Measurements from ENCODE around the gene CRADD.

Gene CRADD

DNA sequence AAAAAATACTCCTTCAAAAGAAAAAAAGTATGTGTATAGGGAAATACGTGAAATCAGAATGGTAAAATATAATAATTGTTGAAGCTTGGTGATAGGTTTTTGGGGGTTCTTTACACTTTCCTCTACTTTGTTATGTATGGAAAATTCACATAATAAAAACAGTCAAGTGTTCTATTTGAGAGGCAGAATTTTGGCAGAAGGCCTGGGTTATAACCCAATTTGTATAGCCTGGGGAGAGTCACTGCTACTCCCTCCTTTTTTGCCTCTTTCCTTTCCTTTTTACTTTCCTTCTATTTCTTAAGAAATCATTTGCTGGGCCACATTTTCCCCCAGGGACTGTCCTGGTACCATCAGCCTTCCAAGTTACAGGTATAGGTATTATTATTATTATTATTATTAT lies 105.7 kb downstream of the CRADD start:
- DNase-seq (ENCODE audit: insufficient read length) (no peak), FAIRE-seq (no peak)
- TF ChIP-seq POLR2AphosphoS5 (IDR thresholded peaks at IDR 0.05; ENCODE audit: low read depth, low read length), result no peak
- TF ChIP-seq TAF1 (IDR thresholded peaks at IDR 0.05; ENCODE audit: borderline replicate concordance, low read depth, low read length), result no peak
- TF ChIP-seq POLR2A (IDR thresholded peaks at IDR 0.05; ENCODE audit: low read depth, low read length), result no peak

DNA sequence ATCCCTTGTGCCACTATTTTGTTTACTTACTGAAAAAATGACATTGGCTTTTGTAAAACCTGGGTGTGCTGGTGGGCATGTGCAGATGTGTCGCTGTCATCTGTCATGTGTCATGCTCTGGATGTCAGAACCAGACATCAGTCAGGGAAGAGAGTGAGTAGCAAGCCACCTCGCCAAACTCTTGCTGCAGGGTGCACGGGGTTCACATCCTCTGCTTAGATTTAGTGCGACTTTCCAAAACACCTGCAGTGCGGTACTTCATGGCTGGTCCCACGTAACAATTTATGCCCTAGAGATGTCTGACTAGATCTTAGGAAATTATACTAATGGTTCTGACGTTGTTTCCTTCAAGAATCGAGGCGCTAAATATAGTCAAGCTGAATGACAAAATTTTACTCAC lies 106.7 kb downstream of the CRADD start:
- TF ChIP-seq POLR2A (IDR thresholded peaks at IDR 0.05; ENCODE audit: low read depth, low read length), result no peak
- no peak for TF ChIP-seq TAF1 (IDR thresholded peaks at IDR 0.05; ENCODE audit: borderline replicate concordance, low read depth, low read length)
- no peak for TF ChIP-seq POLR2AphosphoS5 (IDR thresholded peaks at IDR 0.05; ENCODE audit: low read depth, low read length)
- DNase-seq (ENCODE audit: insufficient read length), result no peak
- FAIRE-seq, result no peak

DNA sequence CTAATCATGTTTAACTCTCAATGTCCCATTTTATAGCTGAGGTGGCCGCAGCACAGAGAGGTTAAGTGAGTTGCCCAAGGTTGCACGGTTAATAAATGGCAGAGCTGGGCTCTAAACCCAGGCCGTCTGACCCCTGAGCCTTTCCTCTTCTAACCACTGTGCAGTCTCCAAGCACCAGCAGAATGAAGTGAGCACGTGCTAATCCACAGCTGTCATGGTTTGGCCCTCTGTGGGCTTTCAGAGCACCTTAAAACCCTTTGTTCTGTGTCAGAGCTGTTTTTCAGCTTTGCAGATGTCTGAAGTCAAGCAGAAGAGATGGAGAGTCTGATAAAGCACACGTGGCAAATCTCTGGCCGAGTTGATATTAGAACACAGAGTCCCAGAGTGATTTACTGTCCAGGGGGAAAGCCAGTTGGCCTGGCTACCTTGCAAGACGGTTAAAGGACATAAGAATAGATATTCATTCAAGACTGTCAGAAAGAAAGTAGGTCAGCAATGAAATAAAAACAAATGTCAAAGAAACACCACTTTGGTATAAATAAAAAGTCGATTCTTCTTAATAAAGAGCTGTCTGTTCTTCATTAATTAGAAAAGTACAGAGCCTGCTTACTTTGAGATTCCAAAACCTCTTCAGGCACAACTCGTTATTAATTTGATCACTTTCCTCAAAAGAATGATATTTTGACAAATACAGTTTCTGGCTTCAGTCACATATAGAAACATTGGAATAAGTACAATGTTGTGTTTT lies 107.3 kb downstream of the CRADD start:
- FAIRE-seq, result no peak
- no peak for DNase-seq (ENCODE audit: insufficient read length)
- TF ChIP-seq POLR2AphosphoS5 (IDR thresholded peaks at IDR 0.05; ENCODE audit: low read depth, low read length) (no peak), TAF1 (IDR thresholded peaks at IDR 0.05; ENCODE audit: borderline replicate concordance, low read depth, low read length) (no peak), POLR2A (IDR thresholded peaks at IDR 0.05; ENCODE audit: low read depth, low read length) (no peak)

DNA sequence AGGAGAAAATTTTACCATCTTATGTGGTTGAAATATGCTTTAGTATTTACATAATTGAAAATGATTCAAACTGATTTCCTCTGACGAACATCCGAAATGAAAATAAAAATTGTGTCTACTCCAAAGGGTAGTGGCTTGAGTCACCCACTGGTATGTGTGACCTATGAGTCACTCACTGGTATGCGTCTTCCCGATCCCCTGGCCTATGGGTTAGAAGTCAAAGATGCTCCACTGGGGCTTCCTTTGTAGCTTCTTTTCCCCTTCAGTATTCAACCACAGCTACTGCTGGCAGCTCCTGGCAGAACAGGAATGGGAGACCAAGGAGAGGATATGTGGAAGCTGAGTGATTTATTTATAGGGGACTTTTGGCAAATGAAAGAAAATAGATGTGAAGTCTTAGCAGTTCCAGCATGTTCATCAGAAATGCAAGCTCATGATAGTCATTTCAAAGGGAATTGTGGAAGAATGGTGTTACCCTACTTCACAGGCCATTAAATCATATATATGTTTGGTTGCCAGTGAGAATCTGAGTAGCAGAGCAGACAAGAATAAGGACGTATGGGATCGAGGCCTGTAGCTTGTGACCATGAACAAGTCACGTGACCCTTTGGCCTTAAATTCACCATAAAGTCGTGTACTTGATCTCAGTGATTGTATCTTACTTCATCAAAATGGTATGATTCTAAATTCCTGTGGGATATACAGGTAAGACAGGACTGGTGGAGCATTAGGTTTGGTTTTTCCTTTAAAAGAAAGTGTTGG lies 108.3 kb downstream of the CRADD start:
- no peak for DNase-seq (ENCODE audit: insufficient read length)
- TF ChIP-seq TAF1 (IDR thresholded peaks at IDR 0.05; ENCODE audit: borderline replicate concordance, low read depth, low read length) (no peak), POLR2A (IDR thresholded peaks at IDR 0.05; ENCODE audit: low read depth, low read length) (no peak), POLR2AphosphoS5 (IDR thresholded peaks at IDR 0.05; ENCODE audit: low read depth, low read length) (no peak)
- FAIRE-seq, result no peak

DNA sequence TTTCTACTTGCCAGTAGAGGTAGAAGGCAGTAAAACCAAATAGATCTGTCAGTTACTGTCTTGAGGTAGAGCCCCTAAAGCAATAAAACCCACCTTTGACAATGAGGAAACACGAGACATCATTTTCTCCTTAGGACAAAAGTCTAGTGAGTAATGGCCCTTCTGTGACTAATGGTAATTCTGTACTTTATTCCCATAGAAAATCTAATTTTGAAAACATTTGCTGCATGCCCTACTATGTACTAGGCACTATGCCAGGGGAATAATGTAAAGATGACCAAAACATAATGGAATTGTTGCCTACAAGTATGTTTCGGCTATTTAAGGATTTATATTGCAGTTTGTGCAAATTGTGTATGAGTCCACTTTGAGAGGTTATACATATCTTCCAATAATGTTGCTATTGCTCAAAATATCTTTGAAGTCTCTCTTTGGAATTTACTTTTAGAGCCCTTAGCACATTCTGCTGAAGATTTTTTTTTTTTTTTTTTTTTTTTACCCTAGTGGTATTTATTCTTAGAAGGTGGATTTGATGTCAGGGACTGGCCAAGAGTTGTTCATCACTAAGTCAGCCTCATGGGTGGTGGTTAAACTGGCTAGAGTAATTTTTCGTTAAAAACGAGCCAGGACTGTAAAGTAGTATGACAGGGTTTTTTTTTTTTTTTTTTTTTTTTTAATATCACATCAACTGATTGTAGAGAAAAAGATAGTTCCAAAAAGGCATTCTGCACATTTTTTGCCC lies 109.7 kb downstream of the CRADD start:
- DNase-seq (ENCODE audit: insufficient read length), result no peak
- no peak for TF ChIP-seq TAF1 (IDR thresholded peaks at IDR 0.05; ENCODE audit: borderline replicate concordance, low read depth, low read length)
- no peak for FAIRE-seq

DNA sequence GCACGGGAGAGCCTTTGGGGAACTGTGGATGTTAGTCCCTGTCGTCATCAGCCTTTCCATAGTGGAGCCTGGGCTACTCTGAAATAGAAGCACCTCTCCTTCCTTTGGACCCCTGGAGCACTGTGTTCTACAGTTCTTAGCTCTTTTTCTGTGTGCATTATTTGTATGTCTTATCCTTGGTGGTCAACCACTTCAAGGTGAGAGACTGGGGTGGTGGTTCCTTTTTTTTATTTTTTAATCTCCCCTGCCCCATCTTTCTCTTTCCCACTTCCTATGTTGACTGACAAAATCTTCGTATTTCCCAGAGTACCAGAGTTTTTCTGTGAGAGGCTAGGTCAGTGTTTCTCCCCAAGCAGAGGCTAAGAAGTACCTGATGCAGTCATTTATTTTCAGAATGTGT lies 111.7 kb downstream of the CRADD start:
- DNase-seq (ENCODE audit: insufficient read length), result no peak
- TF ChIP-seq TAF1 (IDR thresholded peaks at IDR 0.05; ENCODE audit: borderline replicate concordance, low read depth, low read length), result no peak
- no peak for TF ChIP-seq POLR2AphosphoS5 (IDR thresholded peaks at IDR 0.05; ENCODE audit: low read depth, low read length)
- TF ChIP-seq POLR2A (IDR thresholded peaks at IDR 0.05; ENCODE audit: low read depth, low read length), result no peak
- FAIRE-seq, result no peak

DNA sequence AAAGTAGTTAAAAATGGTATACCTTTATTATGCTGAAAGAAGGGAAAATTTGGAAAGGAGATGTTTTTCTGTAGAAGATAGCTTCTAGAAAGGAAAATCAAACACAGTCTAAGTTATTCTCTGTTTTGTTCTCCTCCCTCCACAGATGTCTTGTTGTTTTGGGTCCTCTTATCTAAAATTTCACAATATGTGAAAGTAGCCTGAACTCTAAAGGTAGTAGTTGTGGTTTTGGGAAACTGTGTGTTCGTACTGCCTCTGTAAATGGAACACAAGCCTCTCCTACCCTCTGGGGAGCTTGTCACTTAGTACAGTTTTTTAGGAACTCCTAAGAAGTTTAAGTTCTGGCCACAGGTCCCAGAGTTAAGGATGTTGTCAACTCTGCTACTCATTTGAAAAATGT lies 112.6 kb downstream of the CRADD start:
- DNase-seq (ENCODE audit: insufficient read length) (no peak), FAIRE-seq (no peak)
- no peak for TF ChIP-seq TAF1 (IDR thresholded peaks at IDR 0.05; ENCODE audit: borderline replicate concordance, low read depth, low read length)
- TF ChIP-seq POLR2A (IDR thresholded peaks at IDR 0.05; ENCODE audit: low read depth, low read length), result no peak
- no peak for TF ChIP-seq POLR2AphosphoS5 (IDR thresholded peaks at IDR 0.05; ENCODE audit: low read depth, low read length)

DNA sequence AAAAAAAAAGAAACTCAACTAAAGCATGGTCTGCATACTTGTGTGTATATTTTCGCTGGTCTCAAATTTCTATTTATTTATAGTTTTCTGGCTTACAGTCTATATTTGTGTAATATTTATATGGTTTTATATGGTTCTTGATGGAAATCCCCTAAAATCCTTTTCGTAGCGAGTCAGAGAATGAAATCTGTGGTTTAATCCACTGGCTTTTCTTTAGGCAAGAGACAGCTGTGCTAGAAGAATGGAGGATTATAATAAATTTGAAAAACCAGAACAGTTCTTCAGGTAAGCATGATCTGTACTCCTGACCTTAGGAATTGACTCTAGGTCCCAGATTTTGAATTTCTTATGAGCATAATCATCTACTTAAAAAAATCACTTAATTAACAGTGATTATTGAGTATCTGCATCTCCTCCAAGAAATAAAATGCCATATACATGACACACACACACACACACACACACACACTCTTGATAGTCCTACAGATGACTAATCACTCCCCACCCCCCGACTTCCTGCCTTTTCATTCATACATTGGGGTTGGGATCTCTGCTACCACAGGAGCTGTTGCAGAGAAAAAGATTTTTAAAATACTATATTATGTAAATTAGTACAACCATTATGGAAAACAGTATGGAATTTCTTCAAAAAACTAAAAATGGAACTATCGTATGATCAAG lies 113.4 kb downstream of the CRADD start:
- no peak for DNase-seq (ENCODE audit: insufficient read length)
- TF ChIP-seq POLR2AphosphoS5 (IDR thresholded peaks at IDR 0.05; ENCODE audit: low read depth, low read length) (no peak), POLR2A (IDR thresholded peaks at IDR 0.05; ENCODE audit: low read depth, low read length) (no peak), TAF1 (IDR thresholded peaks at IDR 0.05; ENCODE audit: borderline replicate concordance, low read depth, low read length) (no peak)
- FAIRE-seq, result no peak

DNA sequence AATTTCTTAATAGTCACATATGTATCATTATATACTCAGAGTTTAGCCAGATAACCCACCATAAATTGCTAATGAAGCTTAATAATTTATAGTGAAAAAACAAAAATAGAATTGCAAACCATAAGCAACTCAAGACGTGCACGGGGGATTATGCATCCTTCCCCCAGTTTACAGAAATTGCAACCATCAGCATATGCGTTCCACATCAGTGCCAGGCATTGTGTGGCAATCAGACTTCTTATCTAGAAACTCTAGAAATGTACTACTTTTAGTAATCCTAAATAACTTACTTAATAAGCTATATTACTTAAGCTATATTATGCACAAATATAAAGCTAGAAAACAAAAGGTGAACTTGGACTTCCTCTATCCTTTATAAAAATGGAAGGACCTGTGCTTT lies 115.8 kb downstream of the CRADD start:
- no peak for FAIRE-seq
- TF ChIP-seq TAF1 (IDR thresholded peaks at IDR 0.05; ENCODE audit: borderline replicate concordance, low read depth, low read length) (no peak), POLR2A (IDR thresholded peaks at IDR 0.05; ENCODE audit: low read depth, low read length) (no peak), POLR2AphosphoS5 (IDR thresholded peaks at IDR 0.05; ENCODE audit: low read depth, low read length) (no peak)
- no peak for DNase-seq (ENCODE audit: insufficient read length)

DNA sequence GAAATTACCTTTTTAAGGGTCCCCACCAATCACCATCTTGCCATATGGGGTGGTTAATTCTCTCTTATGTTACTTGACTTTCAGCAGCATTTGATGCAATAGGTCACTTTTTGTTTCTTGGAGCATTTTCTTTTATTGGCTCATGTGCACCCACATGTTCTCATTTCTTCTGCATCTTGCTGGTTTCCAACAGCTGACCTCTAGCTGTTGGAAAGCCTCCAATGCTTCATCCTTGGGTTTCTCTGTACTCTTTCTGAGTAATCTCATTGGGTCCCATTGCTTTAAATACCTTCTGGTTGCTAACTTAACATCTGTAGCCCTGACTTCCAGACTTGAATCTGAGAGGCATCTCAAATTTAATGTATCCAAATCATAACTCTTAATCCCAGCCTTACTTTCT lies 116.8 kb downstream of the CRADD start:
- DNase-seq (ENCODE audit: insufficient read length) (no peak), FAIRE-seq (no peak)
- TF ChIP-seq POLR2A (IDR thresholded peaks at IDR 0.05; ENCODE audit: low read depth, low read length), result no peak
- TF ChIP-seq TAF1 (IDR thresholded peaks at IDR 0.05; ENCODE audit: borderline replicate concordance, low read depth, low read length), result no peak
- no peak for TF ChIP-seq POLR2AphosphoS5 (IDR thresholded peaks at IDR 0.05; ENCODE audit: low read depth, low read length)

DNA sequence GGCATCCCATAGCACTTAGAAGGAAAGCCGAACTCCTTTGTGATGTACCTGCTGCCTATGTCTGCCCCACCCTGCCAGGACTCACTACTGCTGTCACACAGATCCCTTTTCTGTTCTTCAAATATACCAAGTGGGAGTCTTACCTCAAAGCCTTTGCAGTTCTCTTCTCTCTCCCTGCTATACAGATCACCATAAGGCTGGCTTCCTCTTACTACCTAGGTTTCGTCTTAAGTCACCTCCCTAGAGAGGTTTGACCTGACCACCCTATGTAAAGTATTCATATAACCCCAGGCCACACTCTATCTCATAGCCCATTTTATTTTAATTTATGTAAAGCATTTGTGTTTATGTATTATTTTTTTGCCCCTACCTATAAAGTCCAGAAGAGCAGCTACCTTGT lies 117.6 kb downstream of the CRADD start:
- DNase-seq (ENCODE audit: insufficient read length) (no peak), FAIRE-seq (no peak)
- no peak for TF ChIP-seq POLR2AphosphoS5 (IDR thresholded peaks at IDR 0.05; ENCODE audit: low read depth, low read length)
- TF ChIP-seq POLR2A (IDR thresholded peaks at IDR 0.05; ENCODE audit: low read depth, low read length), result no peak
- TF ChIP-seq TAF1 (IDR thresholded peaks at IDR 0.05; ENCODE audit: borderline replicate concordance, low read depth, low read length), result no peak

Data from GM12892 (cell line).